KMS-11 (cell line): ENCODE data around the gene BCAS1.

Source experiments
- H2AFZ ChIP-seq: fragments of 200-600 bp; sonication (generic); 2 replicates; pipeline ENCODE4 v1.6.1; 2016; ENCODE audit warnings: antibody characterized with exemption, mixed run types, low read depth
- H3K27ac ChIP-seq: fragments of 200-600 bp; sonication (generic); 2 replicates; pipeline ENCODE4 v1.6.1; 2016; ENCODE audit warnings: mild to moderate bottlenecking, mixed run types
- H3K27me3 ChIP-seq: fragments of 200-600 bp; sonication (generic); 2 replicates; pipeline ENCODE4 v1.6.1; 2017; ENCODE audit warnings: mild to moderate bottlenecking, low read depth, mixed run types, moderate library complexity; ENCODE audit not compliant: insufficient read depth
- H3K36me3 ChIP-seq: fragments of 200-600 bp; sonication (generic); 2 replicates; pipeline ENCODE4 v1.6.1; 2017; ENCODE audit warnings: mild to moderate bottlenecking, mixed run types; ENCODE audit not compliant: insufficient read depth
- H3K4me1 ChIP-seq: fragments of 200-600 bp; sonication (generic); 2 replicates; pipeline ENCODE4 v1.6.1; 2016; ENCODE audit warnings: mild to moderate bottlenecking, low read depth, mixed run types; ENCODE audit not compliant: poor library complexity, severe bottlenecking
- H3K4me2 ChIP-seq: fragments of 200-600 bp; sonication (generic); 2 replicates; pipeline ENCODE4 v1.7.0; 2016; ENCODE audit warnings: mild to moderate bottlenecking, mixed run types
- H3K4me3 ChIP-seq: fragments of 200-600 bp; sonication (generic); IDR thresholded peaks from 2 replicates; pipeline ENCODE4 v1.6.1; 2017; ENCODE audit warnings: low read depth, low read length, mixed read lengths; ENCODE audit not compliant: insufficient read depth
- H3K79me2 ChIP-seq: fragments of 200-600 bp; sonication (generic); 2 replicates; pipeline ENCODE4 v1.6.1; 2016; ENCODE audit warnings: low read depth, mixed run types; ENCODE audit not compliant: insufficient read depth
- H3K9ac ChIP-seq: fragments of 200-600 bp; sonication (generic); 2 replicates; pipeline ENCODE4 v1.6.1; 2016; ENCODE audit warnings: mild to moderate bottlenecking, mixed run types
- H4K20me1 ChIP-seq: fragments of 200-600 bp; sonication (generic); 2 replicates; pipeline ENCODE4 v1.6.1; 2016; ENCODE audit warnings: mild to moderate bottlenecking, mixed run types; ENCODE audit not compliant: insufficient read depth
- CTCF ChIP-seq: fragments of 200-600 bp; sonication (generic); conservative IDR thresholded peaks from 2 replicates; pipeline ENCODE4 v1.6.1; 2017; ENCODE audit warnings: low read depth, mild to moderate bottlenecking, antibody characterized with exemption, low read length, moderate library complexity, mixed read lengths

The BCAS1 gene

GRCh38 chr20:54084727-54085388, 14.5 kb upstream of the BCAS1 start:
- Histone ChIP-seq H3K4me2 (no peak overlapping the region), H3K27ac (no peak overlapping the region), H3K4me1 (peaks cover 31% of the 10 kb centered on the region), H3K27me3 (no peaks in the 10 kb centered on the region), H3K79me2 (no peaks in the 10 kb centered on the region), H3K4me3 (no peak overlapping the region), H3K9ac (no peak overlapping the region), H3K36me3 (no peaks in the 10 kb centered on the region), H2AFZ (no peak overlapping the region), H4K20me1 (no peaks in the 10 kb centered on the region)
- no peak for TF ChIP-seq CTCF

GRCh38 chr20:54084193-54084592, 13.8 kb upstream of the BCAS1 start:
- no peak overlapping the region for H3K4me3 ChIP-seq
- no peaks in the 10 kb centered on the region for H4K20me1 ChIP-seq
- no peak overlapping the region for H3K9ac ChIP-seq
- H2AFZ ChIP-seq = no peak overlapping the region
- no peaks in the 10 kb centered on the region for H3K79me2 ChIP-seq
- H3K36me3 ChIP-seq = no peaks in the 10 kb centered on the region
- H3K27ac ChIP-seq = no peak overlapping the region
- no peak for TF ChIP-seq CTCF
- peaks cover 38% of the 10 kb centered on the region for H3K4me1 ChIP-seq
- no peak overlapping the region for H3K4me2 ChIP-seq
- no peaks in the 10 kb centered on the region for H3K27me3 ChIP-seq

GRCh38 chr20:54083459-54083858, 13.1 kb upstream of the BCAS1 start:
- TF ChIP-seq CTCF = no peak
- Histone ChIP-seq H3K36me3 (no peaks in the 10 kb centered on the region), H3K4me2 (no peak overlapping the region), H3K4me3 (no peak overlapping the region), H3K9ac (no peak overlapping the region), H3K27me3 (no peaks in the 10 kb centered on the region), H4K20me1 (no peaks in the 10 kb centered on the region), H3K79me2 (no peaks in the 10 kb centered on the region), H3K4me1 (peaks cover 45% of the 10 kb centered on the region), H2AFZ (no peak overlapping the region), H3K27ac (no peak overlapping the region)

- H3K4me1 ChIP-seq = peaks cover 51% of the 10 kb centered on the region
- H3K9ac ChIP-seq = no peak overlapping the region
- H4K20me1 ChIP-seq = no peaks in the 10 kb centered on the region
- no peak overlapping the region for H2AFZ ChIP-seq
- no peak overlapping the region for H3K4me3 ChIP-seq
- H3K27me3 ChIP-seq = no peaks in the 10 kb centered on the region
- no peak overlapping the region for H3K4me2 ChIP-seq
- H3K27ac ChIP-seq = no peak overlapping the region
- TF ChIP-seq CTCF = no peak
- H3K79me2 ChIP-seq = no peaks in the 10 kb centered on the region
- H3K36me3 ChIP-seq = no peaks in the 10 kb centered on the region
These were observed 11.7 kb upstream of the BCAS1 start for GRCh38 chr20:54082100-54082499.
